Heart right ventricle (tissue), 16 donors: ENCODE results near the gene AGRP. TPM values are rescaled to one million over a fixed set of nuclear protein-coding genes. Genes with fewer than 3 reads are reported as not detected.

ENCODE experiments used
- ATAC-seq, 8 donors: fragments of 200-7000 bp; cut with Tn5 transposase; one replicate each; pipeline ENCODE4 v1.9.1; 2020; ENCODE audit warnings: mild to moderate bottlenecking in 8 of 8, moderate library complexity in 8 of 8, moderate number of reproducible peaks in 1 of 8
- DNase-seq, 2 donors: peaks; one replicate each; pipeline ENCODE4 v3.0.0-alpha.2; 2020
- H3K27ac ChIP-seq, 10 donors: fragments of 200-600 bp; sonication (generic) in 2 of 10; one replicate each; pipeline versions ENCODE4 v1.5.0 to v1.8.0; 2020 to 2022; ENCODE audit warnings: mild to moderate bottlenecking in 3 of 10
- H3K27me3 ChIP-seq, 7 donors: fragments of 200-600 bp; one replicate each; pipeline ENCODE4 v1.8.0; 2021 to 2022; ENCODE audit warnings: mild to moderate bottlenecking in 2 of 7
- H3K36me3 ChIP-seq, 9 donors: fragments of 200-600 bp; sonication (generic) in 1 of 9; one replicate each; pipeline versions ENCODE4 v1.5.0 to v1.8.0; 2020 to 2022; ENCODE audit warnings: mild to moderate bottlenecking in 2 of 9
- H3K4me1 ChIP-seq, 9 donors: fragments of 200-600 bp; sonication (generic) in 1 of 9; one replicate each; pipeline versions ENCODE4 v1.5.0 to v1.8.0; 2020 to 2022; ENCODE audit warnings: mild to moderate bottlenecking in 4 of 9
- H3K4me3 ChIP-seq, 10 donors: fragments of 200-600 bp; sonication (generic) in 2 of 10; one replicate each; pipeline versions ENCODE4 v1.5.0 to v1.8.0; 2020 to 2022; ENCODE audit warnings: mild to moderate bottlenecking in 7 of 10, moderate library complexity in 2 of 10
- H3K9me3 ChIP-seq, 11 donors: fragments of 200-600 bp in 10 of 11; sonication (generic) in 2 of 11; one replicate each; pipeline versions ENCODE4 v1.5.0 to v1.8.0; 2013 to 2022; ENCODE audit warnings: mild to moderate bottlenecking in 2 of 11, control low read depth in 1 of 11, moderate library complexity in 1 of 11
- CTCF ChIP-seq, 9 donors: fragments of 200-600 bp; sonication (generic) in 2 of 9; IDR thresholded peaks; one replicate each; pipeline versions ENCODE4 v1.5.0 to v1.8.0; 2021 to 2022; ENCODE audit warnings: antibody characterized with exemption in 9 of 9, mild to moderate bottlenecking in 5 of 9, moderate library complexity in 1 of 9
- WGBS, 2 donors: extraction: QIAGEN DNeasy Blood & Tissue Kit; methylation state at CpG; one replicate each; pipeline ENCODE4 v1.1.7; 2013; ENCODE audit warnings: inconsistent platforms in 1 of 2; 5-methylcytosine and 5-hydroxymethylcytosine counted together
- intact Hi-C, 10 donors: fragments of 100-400 bp; cut with DNase I; formaldehyde crosslinking; loops; one replicate each; pipeline versions ENCODE4 v1.11.1 to v1.14.2; 2022
- polyA plus RNA-seq, 2 donors: library from polyadenylated mRNA; stranded (reverse); fragments of 200-250 nt; gene quantifications; one replicate each; pipeline ENCODE4 v1.2.3, GENCODE V29; 2013
- total RNA-seq, 10 donors: library from RNA; stranded (reverse); fragmentation: NEBNext Ultra II Directional in 3 of 10; extraction: Animal tissue kit (Norgen Biotek cat#: 25700) in 3 of 10; gene quantifications; one replicate each; pipeline versions ENCODE4 v1.2.1 to v1.2.4, GENCODE V29; 2021 to 2023
- donor health status: Arrhythmogenic right ventricular cardiomyopathy.
- donor health status: ischemic (EF 13 %, LVEDD 7.1; RV severe dilation, severe dysfunction).
- donor health status: healthy with polysubstance abuse.
- donor health status: DM: no; HTN: yes; CAD: no.
- donor health status: DM: no; HTN: no; CAD: no.
- donor health status: ischemic (EF 25% LVEDD 6.9; RV normal size, moderate dysfunction).
- donor health status: ischemic (EF 25% LVEDD 5.7; RV mildly dilated, moderate dysfunction).
- donor health status: healthy.
- donor health status: DM: yes; HTN: yes; CAD: no.
- donor health status: Ischemic cardiomyopathy.
- donor health status: ischemic (EF 35%, LVEDD 5.7; RV mildly dilated, moderate dysfunction).
- donor health status: nonischemic (EF 11% LVEDD 7.7; RV severe dilation, severe dysfunction).
- donor health status: DM: yes; HTN: yes; CAD: no.
- donor health status: PGD.
- donor health status: ischemic (EF 29% LVEDD 5.4; RV normal size, mild dysfunction).
- donor health status: nonischemic (EF 23%, LVEDD 6.1; RV moderate dilation, normal function).

The AGRP gene
- total and polyA plus RNA-seq, 12 donors: 0.10 TPM; not detected in 11

GRCh38 chr16:67451704-67452435 lies 31.5 kb downstream of the AGRP start:
- WGBS, 2 donors: 73 to 78% methylated on average over 2 of the region's 2 CpGs
- no peak for DNase-seq
- H3K27me3 ChIP-seq: no peaks in the 10 kb centered on the region
- H3K4me1 ChIP-seq: peaks cover 27 to 75% (median 61%) of the 10 kb centered on the region in 9 donors
- peak in 2 of 8 donors; percentile 1 to 28 for ATAC-seq
- H3K4me3 ChIP-seq: no peak overlapping the region
- intact Hi-C loops: loop anchor here in 1 of 10 donors (10.0 kb wide), 1 partner anchor 77 kb away; no protein-coding TSS in a partner anchor
- peak overlapping the region in 4 of 10 donors; percentile 41 to 68 (median 54) for H3K27ac ChIP-seq
- peaks cover 0 to 74% (median 4%) of the 10 kb centered on the region in 9 donors for H3K36me3 ChIP-seq
- TF ChIP-seq CTCF (IDR thresholded peaks at IDR 0.05): no peak
- H3K9me3 ChIP-seq: no peaks in the 10 kb centered on the region

- DNase-seq (peak in 1 of 2 donors; percentile 48), ATAC-seq (no peak)
- TF ChIP-seq CTCF (IDR thresholded peaks at IDR 0.05): no peak
- Histone ChIP-seq H3K36me3 (peaks cover 0 to 74% (median 4%) of the 10 kb centered on the region in 9 donors), H3K27ac (peak overlapping the region in 4 of 10 donors; percentile 41 to 68 (median 54)), H3K9me3 (no peaks in the 10 kb centered on the region), H3K27me3 (no peaks in the 10 kb centered on the region), H3K4me3 (no peak overlapping the region), H3K4me1 (peaks cover 29 to 75% (median 61%) of the 10 kb centered on the region in 9 donors)
- 79 to 80% methylated on average over 12 of the region's 12 CpGs for WGBS, 2 donors
- intact Hi-C loops: loop anchor here in 1 of 10 donors (10.0 kb wide), 1 partner anchor 76 kb away; no protein-coding TSS in a partner anchor
Observed at GRCh38 chr16:67451061-67451703, 32.2 kb downstream of the AGRP start.

- Histone ChIP-seq H3K27ac (peak overlapping the region in 9 of 10 donors; percentile 20 to 72 (median 58)), H3K4me1 (peaks cover 38 to 78% (median 71%) of the 10 kb centered on the region in 9 donors), H3K36me3 (peaks cover 0 to 73% (median 4%) of the 10 kb centered on the region in 9 donors), H3K4me3 (no peak overlapping the region), H3K9me3 (no peaks in the 10 kb centered on the region), H3K27me3 (no peaks in the 10 kb centered on the region)
- no peak for TF ChIP-seq CTCF (IDR thresholded peaks at IDR 0.05)
- WGBS, 2 donors: 51 to 54% methylated on average over 3 of the region's 3 CpGs
- intact Hi-C loops: loop anchor here in 1 of 10 donors (10.0 kb wide), 1 partner anchor 75 kb away; no protein-coding TSS in a partner anchor
- DNase-seq (peak; percentile 47 to 52), ATAC-seq (peak in 7 of 8 donors; percentile 21 to 75 (median 51))
Observed at GRCh38 chr16:67449739-67450138, 33.6 kb downstream of the AGRP start.

GRCh38 chr16:67449336-67449735 lies 34.0 kb downstream of the AGRP start:
- intact Hi-C loops: no loop called here
- 40 to 58% methylated on average over 2 of the region's 2 CpGs for WGBS, 2 donors
- DNase-seq: peak; percentile 71 to 75
- Histone ChIP-seq H3K4me1 (peaks cover 38 to 82% (median 75%) of the 10 kb centered on the region in 9 donors), H3K27ac (peak overlapping the region in 8 of 10 donors; percentile 34 to 72 (median 60)), H3K4me3 (no peak overlapping the region), H3K27me3 (no peaks in the 10 kb centered on the region), H3K9me3 (no peaks in the 10 kb centered on the region), H3K36me3 (peaks cover 0 to 77% (median 4%) of the 10 kb centered on the region in 9 donors)
- TF ChIP-seq CTCF (IDR thresholded peaks at IDR 0.05): no peak
- ATAC-seq: peak; percentile 30 to 82 (median 68)
